Fibroblast of pulmonary artery (primary cell): ENCODE measurements around the gene ACVRL1.

Experiments
- DNase-seq: peaks from one replicate; pipeline ENCODE4 v3.0.0-alpha.2; 2010; ENCODE audit warnings: low read depth
- H3K4me3 ChIP-seq: replicated peaks from 2 replicates; pipeline ENCODE4 v1.5.1; 2011; ENCODE audit warnings: low read depth, mild to moderate bottlenecking, control low read depth, low read length, moderate library complexity
- TF ChIP-seq, protein P1 (sequence below): IDR thresholded peaks from 2 replicates; pipeline ENCODE4 v1.5.1; 2011; ENCODE audit warnings: mild to moderate bottlenecking, control low read depth, low read length, inconsistent platforms; ENCODE audit errors: missing control alignments

Gene ACVRL1

DNA sequence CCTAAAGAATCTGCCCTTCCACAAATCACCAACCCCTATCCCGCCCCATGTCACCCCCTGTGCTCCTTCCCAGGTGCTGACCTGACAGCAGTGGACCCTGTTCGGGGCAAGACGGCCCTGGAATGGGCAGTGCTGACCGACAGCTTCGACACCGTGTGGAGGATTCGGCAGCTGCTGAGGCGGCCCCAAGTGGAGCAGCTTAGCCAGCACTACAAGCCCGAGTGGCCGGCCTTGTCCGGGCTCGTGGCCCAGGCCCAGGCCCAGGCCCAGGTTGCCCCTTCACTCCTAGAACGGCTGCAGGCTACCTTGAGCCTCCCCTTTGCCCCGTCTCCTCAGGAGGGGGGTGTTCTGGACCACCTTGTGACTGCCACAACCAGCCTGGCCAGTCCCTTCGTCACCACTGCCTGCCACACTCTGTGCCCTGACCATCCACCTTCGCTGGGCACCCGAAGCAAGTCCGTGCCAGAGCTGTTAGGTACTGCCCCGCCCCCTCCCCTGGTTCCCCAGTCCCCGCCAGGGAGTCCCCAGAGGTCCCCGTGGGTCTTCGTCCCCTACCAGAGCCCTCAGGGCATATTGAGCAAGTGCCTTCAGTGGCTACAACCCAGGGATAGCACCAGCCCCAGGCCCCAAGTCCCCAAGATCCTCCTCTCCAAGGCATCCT is 16.7 kb upstream of the ACVRL1 start:
- H3K4me3 ChIP-seq, result no peak overlapping the region
- TF ChIP-seq, protein P1, sequence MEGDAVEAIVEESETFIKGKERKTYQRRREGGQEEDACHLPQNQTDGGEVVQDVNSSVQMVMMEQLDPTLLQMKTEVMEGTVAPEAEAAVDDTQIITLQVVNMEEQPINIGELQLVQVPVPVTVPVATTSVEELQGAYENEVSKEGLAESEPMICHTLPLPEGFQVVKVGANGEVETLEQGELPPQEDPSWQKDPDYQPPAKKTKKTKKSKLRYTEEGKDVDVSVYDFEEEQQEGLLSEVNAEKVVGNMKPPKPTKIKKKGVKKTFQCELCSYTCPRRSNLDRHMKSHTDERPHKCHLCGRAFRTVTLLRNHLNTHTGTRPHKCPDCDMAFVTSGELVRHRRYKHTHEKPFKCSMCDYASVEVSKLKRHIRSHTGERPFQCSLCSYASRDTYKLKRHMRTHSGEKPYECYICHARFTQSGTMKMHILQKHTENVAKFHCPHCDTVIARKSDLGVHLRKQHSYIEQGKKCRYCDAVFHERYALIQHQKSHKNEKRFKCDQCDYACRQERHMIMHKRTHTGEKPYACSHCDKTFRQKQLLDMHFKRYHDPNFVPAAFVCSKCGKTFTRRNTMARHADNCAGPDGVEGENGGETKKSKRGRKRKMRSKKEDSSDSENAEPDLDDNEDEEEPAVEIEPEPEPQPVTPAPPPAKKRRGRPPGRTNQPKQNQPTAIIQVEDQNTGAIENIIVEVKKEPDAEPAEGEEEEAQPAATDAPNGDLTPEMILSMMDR, result no peak
- DNase-seq, result no peak

DNA sequence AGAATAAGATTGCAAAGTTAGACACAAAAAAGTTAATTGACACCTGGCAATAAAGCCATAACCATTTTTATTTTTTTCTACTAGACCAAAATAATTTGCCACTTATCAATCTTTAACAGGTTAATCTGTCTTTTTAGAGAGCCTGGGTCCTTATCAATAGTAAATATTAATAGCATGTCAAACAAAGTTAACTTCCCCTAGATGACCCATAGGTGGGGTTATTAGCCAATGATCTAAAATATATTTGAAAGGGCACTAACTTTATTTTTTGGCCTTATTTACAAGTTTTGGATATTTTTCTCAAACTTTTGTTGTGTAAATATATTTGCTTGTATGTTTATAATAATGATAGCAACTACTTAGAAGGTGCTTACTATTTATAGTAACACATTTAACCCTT is 15.5 kb upstream of the ACVRL1 start:
- H3K4me3 ChIP-seq, result no peak overlapping the region
- peak; percentile 53 for DNase-seq

DNA sequence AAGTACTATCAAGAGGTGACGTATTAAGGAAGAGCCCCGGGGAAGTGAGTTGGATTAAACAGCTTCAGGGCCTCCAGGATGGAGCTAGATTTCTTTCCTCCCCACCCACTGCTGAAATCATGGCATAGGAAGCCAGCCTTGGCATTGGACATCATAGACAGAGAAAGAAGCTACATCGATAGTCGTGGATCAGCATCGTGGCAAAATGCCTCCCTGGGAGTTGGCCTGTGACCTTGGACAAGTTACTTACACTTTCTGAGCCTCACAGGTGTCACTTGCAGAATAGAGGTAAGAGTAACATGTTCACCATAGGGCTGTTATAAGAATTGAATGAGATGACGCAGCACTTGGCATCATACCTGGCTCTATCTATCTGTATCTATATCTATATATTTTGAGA is 13.5 kb upstream of the ACVRL1 start:
- TF ChIP-seq, protein P1, result no peak
- DNase-seq, result no peak
- H3K4me3 ChIP-seq, result no peak overlapping the region

More for the DNA sequence above, 15.5 kb upstream of the ACVRL1 start:
- TF ChIP-seq, protein P1, result peak; percentile 43

DNA sequence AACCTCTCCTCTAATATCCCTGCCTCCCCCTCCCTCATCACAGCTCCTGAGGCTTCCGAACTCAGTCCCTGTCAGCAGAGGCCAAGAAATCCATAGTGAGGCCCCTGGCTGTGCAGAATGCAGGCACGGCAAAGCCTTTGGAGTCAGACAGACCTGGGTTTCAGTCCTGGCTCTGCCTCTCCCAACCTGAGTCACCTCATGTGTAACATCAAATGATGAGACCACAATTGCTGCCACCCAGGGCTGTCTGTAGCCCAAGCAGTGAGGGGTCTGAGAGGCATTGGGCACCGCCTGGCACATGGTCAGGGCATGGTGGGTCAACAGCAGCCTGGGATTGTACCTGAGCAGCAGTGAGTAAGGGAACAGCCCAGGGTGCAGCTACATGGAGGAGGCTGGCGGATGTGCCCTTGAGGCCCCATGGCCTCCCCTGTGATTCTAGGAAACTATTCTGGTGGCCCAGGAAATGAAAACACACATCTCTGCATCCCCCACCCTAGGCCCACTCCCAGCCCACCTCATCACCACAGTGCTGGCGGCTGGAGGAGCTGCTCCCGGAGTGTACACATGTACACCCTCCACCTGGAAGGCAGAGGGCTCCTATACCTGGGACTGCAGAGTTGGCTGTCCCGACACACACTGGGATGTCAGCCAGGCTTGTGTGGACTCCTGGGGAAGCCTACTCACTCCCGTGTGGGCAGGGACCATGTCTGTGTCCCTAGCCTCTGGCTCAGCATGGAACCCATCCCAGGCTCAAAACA is 11.7 kb upstream of the ACVRL1 start:
- no peak for DNase-seq
- TF ChIP-seq, protein P1, result no peak
- H3K4me3 ChIP-seq, result no peak overlapping the region

DNA sequence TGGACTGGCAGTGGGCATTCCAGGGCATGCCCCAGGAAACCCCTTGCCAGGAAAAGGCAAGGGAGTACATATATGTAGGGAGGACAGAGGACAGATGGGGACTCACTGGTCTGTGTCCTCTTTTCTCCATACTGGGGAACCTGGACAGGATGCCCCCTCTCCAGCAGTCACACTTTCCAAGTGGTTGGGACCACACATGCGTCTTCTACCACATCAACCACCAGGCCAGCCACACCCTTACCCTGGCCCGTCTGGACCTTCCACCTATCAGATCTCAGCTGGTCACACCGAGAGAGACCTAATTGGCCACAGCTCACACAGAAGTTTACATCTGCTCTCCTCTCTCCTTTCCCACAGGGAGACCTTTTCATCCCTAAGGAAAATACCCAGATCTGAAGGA is 11.1 kb upstream of the ACVRL1 start:
- no peak overlapping the region for H3K4me3 ChIP-seq
- DNase-seq, result no peak
- TF ChIP-seq, protein P1, result no peak

DNA sequence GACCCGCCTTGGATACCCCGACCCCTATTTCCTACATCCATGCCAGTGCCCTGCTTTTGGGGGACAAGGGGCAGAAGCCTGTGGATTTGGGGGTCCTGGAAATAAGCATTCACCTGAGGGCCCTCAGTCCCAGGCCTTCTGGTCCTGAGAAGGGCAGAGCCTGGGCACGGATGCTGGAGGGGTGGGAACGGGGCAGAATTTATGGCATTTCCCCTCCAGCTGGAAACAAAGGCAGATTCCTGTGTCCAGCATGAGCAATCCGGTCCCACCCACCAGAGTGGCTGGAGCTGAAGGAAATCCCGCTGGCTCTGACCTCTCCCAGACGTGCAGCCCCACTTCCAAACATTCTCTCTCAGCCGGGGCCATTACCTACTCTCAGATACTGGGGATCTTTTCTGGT is 10.1 kb upstream of the ACVRL1 start:
- no peak overlapping the region for H3K4me3 ChIP-seq
- peak; percentile 74 for DNase-seq
- TF ChIP-seq, protein P1, result no peak
